Endometrial microvascular endothelial cells (primary cell): ENCODE measurements around the gene PTTG1. TPM values are rescaled to one million over a fixed set of nuclear protein-coding genes. Genes with fewer than 3 reads are reported as not detected.

Source experiments
- in situ Hi-C: cut with HindIII; loops from 2 replicates; pipeline ENCODE4 v1.10.0; 2017; ENCODE audit warnings: low sequenced_read_pairs, low pct_unique_long_range_greater_than_20kb; ENCODE audit errors: inconsistent ontology term
- total RNA-seq: library from RNA; depleted of rRNA; stranded (reverse); fragments of >200 nt; gene quantifications from one replicate; pipeline ENCODE4 v1.2.3, GENCODE V29; 2015; ENCODE audit errors: inconsistent ontology term

PTTG1 gene
- 187 TPM for total RNA-seq

DNA sequence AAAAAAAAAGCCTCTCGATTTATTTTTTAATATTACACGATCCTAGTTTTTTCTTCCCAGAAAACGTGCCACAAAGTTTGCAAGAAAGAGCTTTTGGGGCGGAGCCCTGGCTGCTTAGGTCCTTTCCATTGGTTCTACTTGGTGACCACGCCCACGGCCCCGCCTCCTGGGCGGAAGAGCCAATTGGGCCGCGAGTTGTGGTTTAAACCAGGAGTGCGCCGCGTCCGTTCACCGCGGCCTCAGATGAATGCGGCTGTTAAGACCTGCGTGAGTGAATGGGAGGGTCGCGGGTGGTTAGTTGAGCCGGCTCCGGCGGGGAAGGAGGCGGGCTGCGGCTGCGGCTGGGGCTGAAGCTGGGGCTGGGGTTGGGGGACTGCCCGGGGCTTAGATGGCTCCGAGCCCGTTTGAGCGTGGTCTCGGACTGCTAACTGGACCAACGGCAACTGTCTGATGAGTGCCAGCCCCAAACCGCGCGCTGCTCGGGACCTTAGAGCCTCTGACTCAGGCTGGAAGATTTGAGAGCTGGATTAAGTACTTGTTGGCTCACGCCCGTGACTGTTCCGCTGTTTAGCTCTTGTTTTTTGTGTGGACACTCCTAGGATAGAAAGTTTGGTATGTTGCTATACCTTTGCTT, at the start of gene PTTG1:
Gene PTTG1, plus strand, starts transcription at position 231 of the 634 bp plus-strand sequence. CDS start 458 bp downstream, outside the sequence.
- in situ Hi-C loops, result no loop called here

DNA sequence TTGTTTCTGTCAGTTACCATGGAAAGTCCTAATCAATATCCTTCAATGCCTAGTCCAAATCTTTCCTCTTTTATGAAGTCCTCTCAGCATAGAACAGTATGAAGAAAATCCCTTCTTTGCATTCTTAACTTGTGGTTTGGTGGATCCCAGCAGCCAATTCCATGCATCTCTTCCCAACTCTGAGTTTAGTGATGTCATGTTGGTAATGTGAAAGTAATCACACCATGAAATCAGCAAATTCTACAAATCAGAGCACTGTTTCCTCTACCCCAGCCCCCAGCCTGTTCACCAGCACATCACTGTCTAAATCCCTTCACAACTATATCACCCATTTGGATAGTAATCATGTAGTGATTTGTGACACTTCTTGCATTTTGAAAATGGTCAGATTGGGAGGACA, 46.5 kb upstream of the PTTG1 start:
- in situ Hi-C loops, result no loop called here

- in situ Hi-C loops, result no loop called here
Observed at GRCh38 chr5:160375701-160376100, 46.0 kb upstream of the PTTG1 start.

DNA sequence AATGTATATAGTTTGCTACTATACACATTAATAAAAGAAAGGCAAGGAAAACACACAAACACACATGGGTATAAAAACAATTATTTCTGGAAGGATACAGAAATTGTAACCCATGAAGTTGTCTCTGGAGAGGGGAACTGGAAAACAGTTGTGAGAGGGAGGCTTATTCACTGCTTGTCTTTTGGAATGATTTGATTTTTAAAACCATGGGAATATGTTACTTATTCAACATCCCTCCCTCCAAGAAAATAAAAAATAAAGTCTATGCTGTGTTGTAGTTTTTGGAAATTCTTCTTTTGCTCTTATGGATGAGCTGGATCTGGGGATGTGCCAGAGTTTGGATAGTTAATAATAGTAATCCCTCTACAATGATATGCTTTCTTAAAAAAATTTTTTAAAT, 45.2 kb upstream of the PTTG1 start:
- in situ Hi-C loops, result no loop called here

DNA sequence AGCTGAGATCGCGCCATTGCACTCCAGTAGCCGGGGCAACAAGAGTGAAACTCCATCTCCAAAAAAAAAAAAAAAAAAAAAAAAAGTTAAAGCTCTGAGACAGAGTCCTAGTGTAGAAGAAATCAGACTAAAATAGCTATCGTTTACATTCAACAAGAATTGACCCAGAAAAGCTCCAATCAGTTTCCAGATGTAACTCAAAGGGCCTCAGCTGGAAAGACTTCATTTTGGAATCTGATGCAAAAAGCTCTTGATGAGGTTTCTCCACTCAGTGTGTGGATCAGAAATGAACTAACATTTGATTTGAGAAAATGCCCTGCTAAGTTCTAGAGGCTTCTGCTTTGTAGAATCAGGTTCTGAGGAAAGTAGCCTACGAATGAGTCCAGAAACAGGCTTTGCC, 44.0 kb upstream of the PTTG1 start:
- in situ Hi-C loops, result no loop called here

DNA sequence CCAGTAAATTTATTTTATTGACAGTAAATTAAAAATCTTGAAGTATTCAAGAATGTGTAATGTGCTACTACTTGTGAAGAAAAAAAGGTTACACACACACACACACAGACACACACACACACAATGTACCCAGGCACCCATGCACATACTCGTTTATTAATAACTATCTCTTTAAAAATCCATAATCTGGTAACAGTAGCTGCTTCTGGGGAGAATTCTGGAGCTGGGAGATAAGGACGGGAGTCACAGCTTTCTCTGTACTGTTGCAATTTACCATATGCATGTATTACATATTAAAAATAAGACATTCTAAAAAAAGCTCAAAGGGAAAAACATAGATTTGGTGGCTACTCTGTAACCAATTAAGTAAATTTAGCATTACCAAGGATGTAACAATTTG, 43.3 kb upstream of the PTTG1 start:
- in situ Hi-C loops, result no loop called here

DNA sequence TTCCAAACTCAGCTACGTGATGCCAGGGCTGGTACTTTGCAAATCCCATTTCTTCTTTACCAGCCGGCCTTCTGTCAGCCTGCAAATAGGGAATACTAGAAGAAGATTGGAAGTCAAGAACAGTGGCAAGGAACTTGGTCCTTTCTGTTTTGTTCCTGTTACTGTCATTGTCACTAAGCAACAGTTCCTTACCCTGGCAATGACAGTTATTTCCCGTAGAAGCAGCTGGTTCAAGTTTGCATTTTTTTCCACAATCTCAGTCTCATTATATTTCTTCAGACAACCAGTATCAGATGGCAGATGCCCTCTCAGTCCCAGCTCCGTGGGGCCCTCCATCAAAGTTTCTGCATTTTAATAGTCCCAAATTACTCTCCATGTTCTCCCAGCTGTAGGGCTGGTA, 42.1 kb upstream of the PTTG1 start:
- in situ Hi-C loops, result no loop called here

- in situ Hi-C loops, result no loop called here
Observed at GRCh38 chr5:160380041-160380440, 41.6 kb upstream of the PTTG1 start.

DNA sequence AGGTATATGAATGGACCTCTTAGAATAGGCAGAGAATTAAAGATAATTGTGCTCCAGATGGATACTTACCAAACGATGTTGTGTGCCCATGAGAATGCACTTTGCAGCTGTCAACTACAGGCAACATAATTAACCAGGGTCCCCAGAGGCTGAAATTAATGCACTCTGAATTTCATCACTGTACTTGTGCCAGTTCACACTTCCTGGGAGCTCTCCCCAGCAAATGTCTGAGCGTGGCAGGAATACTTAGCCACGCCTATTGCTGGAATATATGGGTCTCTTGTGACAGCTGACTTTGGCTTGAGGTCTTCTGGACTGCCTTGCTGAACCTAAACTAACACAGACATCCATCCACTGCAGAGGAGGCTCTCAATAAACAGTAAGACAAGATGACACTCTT, 39.3 kb upstream of the PTTG1 start:
- in situ Hi-C loops, result no loop called here

- in situ Hi-C loops, result no loop called here
Observed at GRCh38 chr5:160384681-160385080, 37.0 kb upstream of the PTTG1 start.

DNA sequence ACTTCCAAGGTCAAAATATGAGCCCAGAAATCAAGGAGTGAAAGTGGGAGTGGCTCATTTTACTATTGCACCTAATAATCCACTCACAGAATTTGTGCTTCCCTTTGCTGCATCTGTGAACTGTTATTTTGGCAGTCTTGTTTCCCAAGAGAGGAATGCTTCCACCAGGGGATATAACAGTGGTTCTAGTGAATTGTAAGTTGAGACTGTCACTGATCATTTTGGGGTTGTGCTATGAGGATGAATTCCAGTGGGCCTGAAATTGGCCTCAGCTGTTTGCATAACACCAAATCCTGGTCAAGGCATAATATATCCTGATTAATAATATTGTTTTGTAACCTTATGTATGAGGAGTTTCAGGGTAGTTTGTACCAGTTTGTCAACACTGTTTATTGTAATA, 36.2 kb upstream of the PTTG1 start:
- in situ Hi-C loops, result no loop called here

- in situ Hi-C loops, result no loop called here
Observed at GRCh38 chr5:160387445-160387844, 34.2 kb upstream of the PTTG1 start.

GRCh38 chr5:160390787-160391696, 30.6 kb upstream of the PTTG1 start:
- in situ Hi-C loops, result no loop called here

DNA sequence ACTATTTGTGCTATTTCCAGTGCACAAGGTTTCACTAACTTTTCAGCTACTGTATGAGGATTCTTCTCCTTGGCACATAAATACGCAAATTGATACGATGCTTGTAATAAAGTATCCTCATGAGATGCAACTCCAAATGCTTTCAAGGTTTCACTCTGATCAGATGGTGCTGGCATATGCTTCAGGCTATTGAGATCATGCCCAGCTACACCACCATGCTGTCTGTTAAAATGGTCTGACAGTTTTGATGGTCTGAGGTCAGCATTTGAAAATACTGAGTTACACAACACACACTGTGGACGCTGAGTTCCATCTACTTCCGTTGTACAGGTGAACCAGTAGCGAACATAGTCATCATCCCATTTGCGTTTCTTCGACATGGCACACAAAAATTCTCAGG, 26.5 kb upstream of the PTTG1 start:
- in situ Hi-C loops, result no loop called here

GRCh38 chr5:160397492-160397891, 24.2 kb upstream of the PTTG1 start:
- in situ Hi-C loops, result no loop called here

DNA sequence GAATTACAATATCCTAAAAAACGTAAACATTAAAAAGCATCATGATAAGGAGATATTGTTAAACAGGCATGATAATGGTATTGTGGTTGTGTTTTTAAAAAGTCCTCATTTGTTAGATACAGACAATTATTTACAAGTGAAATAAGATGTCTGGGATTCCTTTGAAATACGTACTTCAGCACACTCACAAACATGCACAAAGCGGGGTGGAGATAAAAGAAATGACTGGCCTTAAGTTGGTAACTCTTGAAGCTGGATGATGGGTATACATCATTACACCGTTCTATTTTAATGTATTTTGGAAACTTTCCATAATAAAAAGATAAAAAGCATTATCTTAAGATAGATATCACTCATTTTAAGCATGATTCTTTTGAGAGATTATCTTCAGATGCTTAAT, 22.8 kb upstream of the PTTG1 start:
- in situ Hi-C loops, result no loop called here

DNA sequence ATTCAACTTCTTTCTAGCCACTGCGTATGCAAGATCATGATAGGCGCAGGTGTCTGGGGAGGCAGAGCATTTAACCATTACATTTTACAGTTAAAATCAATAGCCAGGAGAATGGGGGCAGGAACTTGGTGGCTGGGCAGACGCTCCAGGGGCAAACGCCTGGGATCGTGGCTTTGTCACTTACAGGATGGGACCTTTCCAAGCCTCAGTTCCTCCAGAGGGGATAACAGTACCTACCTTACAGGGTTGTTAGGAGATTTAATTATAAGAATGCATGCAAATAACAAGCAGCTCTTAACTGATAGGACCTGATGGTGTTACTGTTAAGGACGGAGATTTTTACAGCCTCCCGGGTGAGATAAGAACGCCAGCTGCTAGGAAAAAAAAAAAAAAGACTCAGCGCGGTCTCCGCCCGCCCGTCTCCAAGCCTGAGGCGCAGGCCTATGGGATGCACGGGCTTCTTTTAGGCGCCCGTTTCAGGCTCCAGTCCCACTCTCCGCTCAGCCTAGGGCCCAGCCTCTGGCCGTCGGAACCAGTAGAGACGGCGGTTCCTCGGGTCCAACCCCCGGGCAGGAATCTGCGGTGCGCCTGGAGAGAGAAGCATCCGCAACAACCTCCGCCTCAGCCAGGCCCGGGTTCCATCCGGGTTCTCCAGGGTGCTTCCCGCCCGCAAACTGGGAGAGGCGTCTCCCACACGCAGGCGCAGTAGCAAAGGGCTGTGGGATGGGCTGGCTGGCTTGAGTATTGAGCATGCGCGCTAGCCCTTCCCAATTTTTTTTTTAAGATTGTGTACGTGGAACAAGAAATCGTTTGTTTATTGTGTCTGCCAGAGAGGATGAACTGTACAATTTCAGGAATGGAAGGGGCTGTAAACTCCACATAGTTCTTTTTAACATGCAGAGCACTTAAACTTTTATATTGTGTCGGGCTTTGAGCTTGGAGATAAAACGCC, 22.0 kb upstream of the PTTG1 start, which contains the start of gene FAM200C:
Gene FAM200C, minus strand, starts transcription at position 653 of the 952 bp plus-strand sequence. CDS start 4,564 bp downstream, outside the sequence.
- in situ Hi-C loops, result no loop called here

- in situ Hi-C loops, result no loop called here
Observed at GRCh38 chr5:160418561-160419457, 2.8 kb upstream of the PTTG1 start, which contains the start of gene SLU7. SLU7 (minus strand) TSS chr5:160419081; CDS start chr5:160415294, 3,787 bp downstream.
